AG04449 (cell line): ENCODE results near the gene IPMK.

ENCODE experiments used
- CTCF ChIA-PET: fragments of 350-600 bp; formaldehyde crosslinking; extraction: SDS; loops from one replicate; lab custom pipeline; 2021; ENCODE audit warnings: antibody characterized with exemption; lab: Yijun Ruan, JAX
- POLR2A ChIA-PET: fragments of 400-600, 350-600 bp; formaldehyde crosslinking; extraction: SDS; loops from one replicate; lab custom pipeline; 2020; ENCODE audit warnings: antibody characterized with exemption, inconsistent platforms; lab: Yijun Ruan, JAX
- DNase-seq: peaks from one replicate; pipeline ENCODE4 v3.0.0-alpha.2; 2010; ENCODE audit warnings: low read depth, low spot score
- H3K4me3 ChIP-seq: 2 replicates; pipeline ENCODE4 v1.5.1; 2011; ENCODE audit warnings: low read depth, mild to moderate bottlenecking, control low read depth, low read length
- TF ChIP-seq, protein P1 (sequence below): IDR thresholded peaks from one replicate; pipeline ENCODE4 v1.5.1; 2011; ENCODE audit warnings: mild to moderate bottlenecking, moderate library complexity, low read length, control low read depth, inconsistent platforms; ENCODE audit not compliant: insufficient read depth; ENCODE audit errors: missing control alignments

Gene IPMK

DNA sequence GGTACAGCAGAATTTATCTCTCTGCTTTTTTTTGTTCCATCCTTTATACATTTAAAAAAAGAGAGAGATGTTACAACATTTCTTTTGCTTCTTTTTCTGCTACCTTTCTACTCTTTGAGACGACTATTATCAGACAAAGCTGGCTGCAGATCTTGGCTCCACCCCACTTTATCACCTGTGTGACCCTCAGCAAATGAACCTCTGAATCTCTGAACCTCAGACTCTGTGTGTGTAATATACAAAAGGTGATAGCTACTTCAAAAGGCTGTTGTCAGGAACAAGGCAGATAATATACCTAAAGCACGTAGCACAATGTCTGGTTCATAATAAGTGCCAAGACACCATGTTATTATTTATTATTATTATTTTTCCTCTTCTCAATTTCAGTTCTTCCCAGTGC, 34.6 kb upstream of the IPMK start:
- ChIA-PET POLR2A (no interaction called here), CTCF (interaction anchor here (1.4 to 4.8 kb wide), 6 partner anchors 10 to 125 kb away, joined by 3 to 74 read pairs (median 23); partner anchors contain the start of gene TFAM)
- TF ChIP-seq, protein P1, sequence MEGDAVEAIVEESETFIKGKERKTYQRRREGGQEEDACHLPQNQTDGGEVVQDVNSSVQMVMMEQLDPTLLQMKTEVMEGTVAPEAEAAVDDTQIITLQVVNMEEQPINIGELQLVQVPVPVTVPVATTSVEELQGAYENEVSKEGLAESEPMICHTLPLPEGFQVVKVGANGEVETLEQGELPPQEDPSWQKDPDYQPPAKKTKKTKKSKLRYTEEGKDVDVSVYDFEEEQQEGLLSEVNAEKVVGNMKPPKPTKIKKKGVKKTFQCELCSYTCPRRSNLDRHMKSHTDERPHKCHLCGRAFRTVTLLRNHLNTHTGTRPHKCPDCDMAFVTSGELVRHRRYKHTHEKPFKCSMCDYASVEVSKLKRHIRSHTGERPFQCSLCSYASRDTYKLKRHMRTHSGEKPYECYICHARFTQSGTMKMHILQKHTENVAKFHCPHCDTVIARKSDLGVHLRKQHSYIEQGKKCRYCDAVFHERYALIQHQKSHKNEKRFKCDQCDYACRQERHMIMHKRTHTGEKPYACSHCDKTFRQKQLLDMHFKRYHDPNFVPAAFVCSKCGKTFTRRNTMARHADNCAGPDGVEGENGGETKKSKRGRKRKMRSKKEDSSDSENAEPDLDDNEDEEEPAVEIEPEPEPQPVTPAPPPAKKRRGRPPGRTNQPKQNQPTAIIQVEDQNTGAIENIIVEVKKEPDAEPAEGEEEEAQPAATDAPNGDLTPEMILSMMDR: no peak
- DNase-seq: no peak
- H3K4me3 ChIP-seq: no peak overlapping the region

DNA sequence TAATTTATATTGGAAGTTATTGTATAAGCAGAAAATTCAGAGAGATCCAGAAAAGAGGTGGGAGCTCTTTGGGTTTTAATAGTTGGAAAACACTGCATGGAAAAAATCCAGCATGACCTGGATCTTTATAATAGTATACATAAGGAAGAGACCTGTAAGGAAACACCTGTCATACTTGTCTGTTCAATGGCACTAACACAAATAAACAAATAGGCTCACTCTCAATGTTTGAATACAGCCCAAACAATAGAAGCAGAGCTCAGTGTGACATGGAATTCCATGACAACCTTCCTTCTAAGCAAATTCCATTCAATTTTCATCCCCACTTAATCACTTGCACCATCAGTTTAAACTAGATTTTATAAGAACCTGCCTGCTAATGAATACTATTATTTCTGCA, 33.0 kb upstream of the IPMK start:
- TF ChIP-seq, protein P1: no peak
- POLR2A ChIA-PET: no interaction called here
- DNase-seq: no peak
- CTCF ChIA-PET: interaction anchor here (0.8 to 4.8 kb wide), 23 partner anchors 8 to 128 kb away, joined by 3 to 74 read pairs (median 7); partner anchors contain the start of genes CISD1, IPMK, TFAM and UBE2D1
- H3K4me3 ChIP-seq: no peak overlapping the region

DNA sequence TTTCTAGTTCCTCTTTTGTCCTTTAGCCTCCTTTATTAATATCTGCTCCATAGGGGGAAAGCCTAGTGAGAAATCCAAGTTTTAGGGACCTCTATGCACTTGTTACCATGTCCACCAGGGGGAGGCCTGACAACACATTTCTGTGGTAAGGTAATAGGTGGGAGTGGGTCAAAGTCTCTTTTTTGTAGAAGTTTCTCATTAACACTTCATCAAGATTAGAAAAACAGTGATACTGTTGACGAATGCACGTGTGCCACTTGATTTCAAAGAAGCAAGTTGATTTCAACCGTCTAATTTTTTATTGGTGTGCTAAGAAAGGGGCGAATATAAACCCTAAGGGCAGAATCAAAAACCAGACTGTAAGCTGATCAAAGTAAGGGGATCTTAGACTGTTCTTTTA, 31.9 kb upstream of the IPMK start:
- no peak overlapping the region for H3K4me3 ChIP-seq
- CTCF ChIA-PET: interaction anchor here (0.6 to 4.8 kb wide), 45 partner anchors 9 to 477 kb away, joined by 3 to 74 read pairs (median 4); partner anchors contain the start of genes CISD1, IPMK, TFAM and UBE2D1
- DNase-seq: no peak
- POLR2A ChIA-PET: no interaction called here
- TF ChIP-seq, protein P1: peak; percentile 80

DNA sequence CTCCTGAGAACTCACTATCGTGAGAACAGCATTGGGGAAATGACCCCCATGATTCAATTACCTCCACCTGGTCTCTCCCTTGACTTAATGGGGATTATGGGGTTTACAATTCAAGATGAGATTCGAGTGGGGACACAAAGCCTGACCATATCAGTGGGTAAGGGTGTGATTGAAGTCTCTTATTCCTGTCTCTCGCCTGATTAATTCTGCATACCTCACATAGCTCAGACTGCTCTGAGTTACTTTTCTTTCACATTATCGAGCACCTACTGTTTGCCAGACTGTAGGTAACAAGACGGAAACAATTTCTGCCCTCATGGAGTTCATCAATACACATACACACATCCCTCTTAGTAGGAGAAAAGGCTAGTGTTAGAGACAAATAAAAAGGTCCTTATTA, 26.3 kb upstream of the IPMK start:
- ChIA-PET POLR2A (no interaction called here), CTCF (interaction anchor here (0.9 to 8.4 kb wide), 9 partner anchors 9 to 143 kb away, joined by 3 to 328 read pairs (median 3); no protein-coding TSS in a partner anchor)
- H3K4me3 ChIP-seq: no peak overlapping the region
- TF ChIP-seq, protein P1: no peak
- no peak for DNase-seq

GRCh38 chr10:58291538-58292174, 24.0 kb upstream of the IPMK start:
- TF ChIP-seq, protein P1: peak; percentile 63
- ChIA-PET CTCF (interaction anchor here (0.7 to 8.4 kb wide), 21 partner anchors 8 to 139 kb away, joined by 3 to 328 read pairs (median 11); partner anchors contain the start of gene TFAM), POLR2A (no interaction called here)
- DNase-seq: no peak
- H3K4me3 ChIP-seq: no peak overlapping the region

- no peak overlapping the region for H3K4me3 ChIP-seq
- CTCF ChIA-PET: interaction anchor here (0.9 to 4.8 kb wide), 4 partner anchors 9 to 105 kb away, joined by 3 to 22 read pairs (median 5); partner anchors contain the start of gene CISD1
- TF ChIP-seq, protein P1: no peak
- POLR2A ChIA-PET: no interaction called here
- no peak for DNase-seq
These were observed 14.9 kb upstream of the IPMK start for GRCh38 chr10:58282615-58283014.
